Globus pallidus (tissue), 1 donor: ENCODE results near the gene TACSTD2.
"Not testable (repeated sequence)": the region's sequence is repeated elsewhere in the genome, so short reads cannot be mapped to it uniquely, and the experiment has no call there.

ENCODE experiments used
- DNase-seq: peaks from one replicate; pipeline ENCODE4 v3.0.0-alpha.2; 2015; ENCODE audit warnings: low spot score

The TACSTD2 gene

GRCh38 chr1:58576727-58577653 is at the start of gene TACSTD2:
TACSTD2 (minus strand) TSS chr1:58577252; CDS start chr1:58577156, 96 bp downstream.
- DNase-seq: no peak

- no peak for DNase-seq
These were observed 49.2 kb upstream of the TACSTD2 start for GRCh38 chr1:58626293-58626692.

- DNase-seq: not testable (repeated sequence)
These were observed 46.2 kb upstream of the TACSTD2 start for GRCh38 chr1:58623259-58623658.

- DNase-seq: no peak
These were observed 45.5 kb upstream of the TACSTD2 start for GRCh38 chr1:58622571-58622970.

- no peak for DNase-seq
These were observed 44.3 kb upstream of the TACSTD2 start for GRCh38 chr1:58621391-58621790.

- no peak for DNase-seq
These were observed 43.9 kb upstream of the TACSTD2 start for GRCh38 chr1:58620926-58621325.

GRCh38 chr1:58620259-58620658 is 43.2 kb upstream of the TACSTD2 start:
- no peak for DNase-seq

GRCh38 chr1:58619286-58620054 is 42.4 kb upstream of the TACSTD2 start:
- peak; percentile 41 for DNase-seq

GRCh38 chr1:58618303-58618702 is 41.3 kb upstream of the TACSTD2 start:
- no peak for DNase-seq

- no peak for DNase-seq
These were observed 34.9 kb upstream of the TACSTD2 start for GRCh38 chr1:58611861-58612385.

GRCh38 chr1:58608945-58609344 is 31.9 kb upstream of the TACSTD2 start:
- DNase-seq: no peak

- no peak for DNase-seq
These were observed 31.2 kb upstream of the TACSTD2 start for GRCh38 chr1:58608297-58608696.

GRCh38 chr1:58607391-58607790 is 30.3 kb upstream of the TACSTD2 start:
- no peak for DNase-seq

- not testable (repeated sequence) for DNase-seq
These were observed 24.9 kb upstream of the TACSTD2 start for GRCh38 chr1:58601921-58602320.

- DNase-seq: no peak
These were observed 20.9 kb upstream of the TACSTD2 start for GRCh38 chr1:58597996-58598395.

GRCh38 chr1:58597076-58597475 is 20.0 kb upstream of the TACSTD2 start:
- DNase-seq: no peak

- DNase-seq: no peak
These were observed 19.6 kb upstream of the TACSTD2 start for GRCh38 chr1:58596631-58597052.

GRCh38 chr1:58594546-58594945 is 17.5 kb upstream of the TACSTD2 start:
- no peak for DNase-seq

GRCh38 chr1:58592522-58593134 is 15.6 kb upstream of the TACSTD2 start:
- no peak for DNase-seq

- DNase-seq: no peak
These were observed 14.8 kb upstream of the TACSTD2 start for GRCh38 chr1:58591806-58592205.

GRCh38 chr1:58590019-58590418 is 13.0 kb upstream of the TACSTD2 start:
- DNase-seq: no peak

- no peak for DNase-seq
These were observed 11.3 kb upstream of the TACSTD2 start for GRCh38 chr1:58588396-58588795.
